Jurkat, Clone E6-1 (cell line): ENCODE results near the gene HDAC4. TPM values are rescaled to one million over a fixed set of nuclear protein-coding genes. Genes with fewer than 3 reads are reported as not detected.
A peak's percentile ranks its signal among the peaks of the same experiment; 100 is the strongest.
"Not testable (repeated sequence)": the region's sequence is repeated elsewhere in the genome, so short reads cannot be mapped to it uniquely, and the experiment has no call there.

ENCODE experiments used
- DNase-seq: peaks from one replicate; pipeline ENCODE4 v3.0.0-alpha.2; 2011; ENCODE audit warnings: low read depth, low spot score
- H3K4me3 ChIP-seq: 2 replicates; pipeline ENCODE4 v1.5.1; 2011; ENCODE audit warnings: mild to moderate bottlenecking, low read length, control low read depth, moderate library complexity
- polyA plus RNA-seq: library from polyadenylated mRNA; unstranded; fragments of >200 nt; gene quantifications from one replicate; pipeline ENCODE4 v1.2.1, GENCODE V29; 2012; ENCODE audit warnings: missing spikeins; ENCODE audit not compliant: insufficient read length, insufficient read depth

HDAC4 gene
- polyA plus RNA-seq: 19.7 TPM

DNA sequence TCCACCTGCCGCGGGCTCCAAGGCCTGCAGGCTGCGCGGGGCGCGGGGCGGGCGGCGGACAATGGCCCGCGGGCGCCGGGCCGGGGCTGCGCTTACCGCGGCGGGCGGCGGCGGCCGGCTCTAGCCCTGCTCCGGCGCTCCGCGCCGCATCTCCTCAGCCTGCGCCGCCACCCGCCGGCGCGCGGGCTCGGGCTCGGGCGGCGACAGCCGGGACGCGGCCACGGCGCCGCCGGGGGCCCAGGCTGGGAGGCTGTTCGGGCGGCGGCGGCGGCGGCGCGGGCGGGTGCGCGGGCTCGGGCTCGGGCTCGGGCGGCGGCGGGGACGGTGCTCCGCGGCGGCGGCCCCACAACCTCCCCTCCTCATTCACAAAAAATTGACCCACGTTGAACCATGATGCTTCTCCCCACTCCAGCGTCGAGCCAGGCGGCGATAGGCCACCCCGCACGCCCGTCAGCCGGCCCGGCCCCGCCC, at the start of gene HDAC4:
HDAC4 (minus strand) TSS at position 425 of the 471 bp plus-strand sequence. CDS start 48,321 bp downstream, outside the sequence.
- no peak for DNase-seq
- H3K4me3 ChIP-seq: peak within 1 kb of the TSS; percentile 78

DNA sequence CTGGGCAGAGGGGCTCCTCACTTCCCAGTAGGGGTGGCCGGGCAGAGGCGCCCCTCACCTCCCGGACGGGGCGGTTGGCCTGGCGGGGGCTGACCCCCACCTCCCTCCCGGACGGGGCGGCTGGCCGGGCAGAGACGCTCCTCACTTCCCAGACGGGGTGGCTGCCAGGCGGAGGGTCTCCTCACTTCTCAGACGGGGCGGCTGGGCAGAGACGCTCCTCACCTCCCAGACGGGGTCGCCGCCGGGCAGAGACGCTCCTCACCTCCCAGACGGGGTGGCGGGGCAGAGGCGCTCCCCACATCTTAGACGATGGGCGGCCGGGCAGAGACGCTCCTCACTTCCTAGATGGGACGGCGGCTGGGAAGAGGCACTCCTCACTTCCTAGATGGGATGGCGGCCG, 48.6 kb upstream of the HDAC4 start:
- DNase-seq, H3K4me3 ChIP-seq: not testable (repeated sequence)

DNA sequence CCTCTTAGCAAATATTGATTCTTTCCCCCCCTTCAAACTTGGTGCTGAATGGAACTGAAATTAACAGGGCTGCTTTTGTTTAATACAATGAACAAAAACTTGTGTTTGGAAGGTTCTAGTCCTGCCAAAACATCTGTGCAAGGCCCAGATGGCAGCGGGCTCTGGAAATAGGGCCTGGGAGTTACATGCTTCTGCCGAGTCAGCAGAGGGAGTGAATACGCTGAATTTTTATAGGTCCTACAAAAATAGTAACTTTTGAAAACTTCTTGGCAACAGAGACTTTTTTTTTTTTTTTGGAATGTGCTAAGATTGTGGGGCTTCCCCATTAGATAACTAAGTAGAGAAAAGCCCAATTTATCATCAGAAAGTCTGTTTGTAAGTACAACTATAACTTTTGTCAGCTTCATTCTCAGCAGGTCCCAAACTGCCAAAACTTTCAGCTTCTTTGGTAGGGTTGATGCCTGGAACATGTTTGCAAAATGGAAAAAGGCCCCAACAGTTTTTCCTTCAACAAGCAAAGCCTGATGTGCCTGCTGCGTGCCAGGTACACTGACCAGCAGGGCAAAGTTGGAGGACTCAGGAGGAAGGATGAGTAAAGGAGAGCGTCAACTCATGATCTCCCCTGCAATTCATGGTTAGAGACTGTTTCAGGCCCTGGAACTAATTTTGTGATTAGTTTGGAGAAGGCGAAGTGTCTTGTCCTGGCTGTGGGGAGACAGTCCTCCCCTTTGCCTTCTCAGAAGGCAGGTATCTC, 45.1 kb upstream of the HDAC4 start:
- no peak for DNase-seq
- H3K4me3 ChIP-seq: no peak overlapping the region

DNA sequence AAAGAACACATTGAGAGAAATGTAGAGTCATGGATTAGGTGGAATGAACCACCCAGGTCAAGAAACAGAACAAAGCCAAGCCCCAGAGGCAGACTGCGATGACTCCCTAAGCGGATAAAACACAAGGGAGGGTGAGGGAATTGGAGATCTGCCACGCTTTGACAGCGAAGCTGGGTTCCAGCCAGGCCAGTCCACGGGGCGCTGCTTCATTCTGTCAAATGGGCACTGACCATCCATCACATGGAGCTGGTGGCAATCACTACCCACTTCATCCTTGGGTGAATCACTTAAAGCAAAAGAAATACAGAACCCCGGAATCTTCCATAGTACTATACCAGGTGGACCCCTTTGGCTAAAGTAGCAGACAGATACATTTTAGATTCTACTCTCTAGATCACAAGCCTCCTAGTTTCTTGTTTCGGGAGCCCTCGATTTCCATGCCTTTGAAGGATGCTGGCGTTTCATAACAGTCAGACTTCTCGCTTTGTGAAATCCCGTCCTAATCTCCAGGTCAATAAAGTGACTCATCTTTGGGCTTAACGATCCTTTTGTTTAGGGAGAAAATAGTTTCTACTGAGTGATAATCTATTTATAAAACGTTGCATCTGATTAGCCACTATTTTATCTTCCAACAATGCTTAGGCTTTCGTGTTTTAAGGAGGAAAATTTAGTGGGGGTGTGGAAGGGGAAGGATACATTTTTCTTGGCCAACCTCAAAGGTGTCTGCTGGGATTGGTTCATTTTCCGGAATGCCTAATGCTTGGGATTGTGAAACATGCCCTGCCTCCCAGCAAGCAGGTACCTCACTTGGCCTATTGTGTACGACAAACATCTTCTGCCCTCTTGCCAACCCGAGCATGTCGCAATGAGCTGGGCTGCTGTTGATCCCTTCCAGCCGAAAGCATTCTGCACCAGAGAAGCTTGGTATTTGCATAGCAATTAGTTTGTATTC, 44.1 kb upstream of the HDAC4 start:
- no peak overlapping the region for H3K4me3 ChIP-seq
- DNase-seq: no peak

DNA sequence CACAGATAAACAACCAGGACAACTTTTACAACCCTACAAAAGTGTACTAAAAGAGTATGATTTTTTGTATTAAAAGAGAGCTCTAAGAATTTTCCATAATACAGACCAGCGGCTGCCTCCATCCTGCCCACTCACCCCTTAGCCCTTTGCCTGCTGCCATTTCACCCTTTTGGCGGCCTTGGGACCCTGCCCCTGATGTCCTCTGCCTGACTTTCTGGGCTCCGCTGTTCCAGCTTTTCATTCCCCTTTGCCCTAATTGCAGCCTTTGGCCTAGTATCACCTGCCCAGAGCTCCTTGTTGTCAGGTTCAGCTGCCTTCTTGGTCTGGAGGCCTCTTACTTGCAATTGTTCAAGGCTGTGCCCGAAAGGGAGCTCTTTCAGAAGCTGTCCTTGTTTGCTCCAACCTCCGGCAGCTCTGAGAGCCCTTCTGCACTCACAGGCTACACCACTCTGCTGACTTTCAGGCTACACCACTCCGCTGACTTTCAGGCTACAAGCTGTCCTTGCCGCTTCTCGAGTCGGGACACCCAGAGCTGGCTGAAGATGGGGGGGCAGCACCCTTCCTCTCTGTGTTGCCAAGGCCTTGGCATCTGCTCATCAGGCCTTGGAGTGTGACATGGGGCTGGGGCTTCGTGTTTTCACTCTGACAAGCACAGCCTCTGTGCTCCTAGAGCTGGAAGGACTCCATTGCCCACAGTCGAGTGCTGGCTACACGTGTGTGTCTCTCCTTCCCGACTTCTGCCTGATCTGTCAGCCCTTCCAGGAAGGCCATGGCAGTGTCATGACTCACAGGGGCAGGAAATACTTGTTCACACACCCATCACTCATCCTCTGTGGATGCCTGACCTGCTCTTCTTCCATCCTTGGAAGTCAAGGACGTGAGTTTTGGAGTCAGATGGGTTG, 43.1 kb upstream of the HDAC4 start:
- DNase-seq: no peak

DNA sequence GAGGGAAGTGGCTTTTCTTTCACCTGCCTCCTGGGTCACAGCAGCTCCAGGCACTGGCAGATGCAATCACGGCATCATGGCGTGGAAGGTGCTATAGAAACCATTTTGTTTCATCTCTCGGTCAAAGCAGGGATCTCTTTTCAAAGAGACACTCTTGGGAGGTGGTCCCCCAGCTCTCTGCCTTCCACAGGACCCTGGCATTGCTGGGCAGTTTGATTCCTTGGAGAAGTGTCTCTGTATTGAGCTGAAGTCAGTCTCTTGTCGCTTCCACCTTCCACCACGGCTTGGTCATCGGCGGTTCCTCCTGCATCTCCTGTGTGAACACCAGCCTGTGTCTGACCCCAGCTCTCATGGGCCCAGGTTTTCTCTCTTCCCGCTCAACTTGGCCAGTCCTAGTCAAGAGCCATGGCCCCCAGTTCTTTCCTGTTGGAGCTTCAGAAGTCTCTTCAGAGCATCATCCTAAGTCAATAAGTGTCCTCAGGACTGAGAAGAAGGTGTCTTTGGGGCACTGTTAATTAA, 42.3 kb upstream of the HDAC4 start:
- H3K4me3 ChIP-seq: no peak overlapping the region
- no peak for DNase-seq

More for the DNA sequence above, 43.1 kb upstream of the HDAC4 start:
- no peak overlapping the region for H3K4me3 ChIP-seq

DNA sequence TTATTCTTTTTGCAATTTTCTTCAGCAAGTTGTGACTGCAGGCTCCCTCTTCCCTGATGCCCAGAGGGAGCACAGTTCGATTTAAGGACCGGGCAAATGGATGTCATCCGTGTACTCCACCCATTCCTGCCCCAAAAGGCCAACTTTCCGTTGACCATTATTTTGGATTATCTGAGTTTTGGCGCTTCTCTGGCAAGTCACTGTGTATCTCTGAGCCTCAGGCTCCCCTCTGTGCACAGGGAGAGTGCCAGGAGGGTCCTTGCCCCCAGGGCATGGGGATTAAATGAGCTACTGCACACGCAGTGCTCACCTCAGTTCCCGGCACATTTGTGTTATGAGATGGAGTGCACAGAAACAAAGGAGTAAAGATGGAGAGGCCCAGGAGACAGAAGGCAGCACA, 41.4 kb upstream of the HDAC4 start:
- no peak for DNase-seq
- no peak overlapping the region for H3K4me3 ChIP-seq

DNA sequence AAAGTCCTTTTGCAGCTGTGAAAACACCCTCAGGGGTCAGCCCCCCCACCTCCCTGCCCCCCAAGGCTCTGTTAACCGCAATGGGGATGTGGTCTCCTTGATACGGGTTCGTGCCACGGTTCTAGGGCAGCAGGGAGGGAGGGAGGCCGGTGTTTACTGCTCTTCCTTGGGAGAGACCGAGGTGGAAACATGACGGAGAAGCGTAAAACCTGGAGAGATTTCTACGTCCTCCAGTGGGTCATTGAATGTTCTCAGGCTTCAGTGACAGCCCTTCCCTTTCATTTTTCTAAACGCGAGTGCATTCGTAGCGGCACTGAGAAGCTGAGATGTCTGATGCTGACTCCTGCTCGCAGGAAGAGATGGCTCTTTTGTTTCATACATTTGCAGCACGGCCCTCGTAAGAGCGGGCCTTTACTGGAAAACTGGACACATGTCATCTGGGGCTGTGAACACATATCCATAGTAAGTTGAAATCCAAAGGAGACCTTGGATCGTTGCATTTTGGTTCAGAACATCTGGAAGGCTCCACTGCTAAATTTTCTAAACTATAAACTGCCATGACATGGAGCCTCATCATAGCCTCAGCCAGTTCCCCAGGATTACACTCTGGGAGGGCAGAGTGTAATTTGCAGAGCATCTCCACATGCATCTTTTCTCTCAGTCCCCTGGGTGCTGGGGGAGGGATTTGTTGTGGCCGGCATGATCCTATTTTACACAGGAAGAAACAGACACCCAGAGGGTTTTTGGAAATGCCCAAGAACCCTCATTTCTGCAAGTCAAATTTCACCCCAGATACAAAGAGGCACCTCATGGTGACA, 40.6 kb upstream of the HDAC4 start:
- peak; percentile 79 for DNase-seq

DNA sequence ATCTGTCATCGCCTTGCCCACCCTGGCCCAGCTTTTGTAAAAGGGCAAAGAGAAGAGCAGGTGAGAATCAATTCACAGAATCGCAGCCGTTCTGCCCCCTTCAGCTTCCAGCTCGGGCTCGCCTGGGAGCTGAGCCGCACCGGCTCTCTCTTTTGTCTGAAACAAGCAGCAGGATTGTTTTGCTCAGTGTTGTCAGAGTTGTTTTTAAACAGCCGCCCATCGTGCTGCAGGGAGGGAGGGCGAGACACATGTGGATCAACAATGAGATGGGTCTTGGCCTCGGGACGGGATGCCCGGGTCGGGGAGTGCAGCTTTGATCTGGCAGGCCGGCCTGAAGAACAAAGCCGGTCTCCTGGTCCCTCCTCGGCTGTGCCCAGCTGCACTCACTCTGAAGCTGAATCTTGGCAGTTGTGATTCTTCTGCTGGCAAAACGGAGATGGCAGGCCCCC, 39.7 kb upstream of the HDAC4 start:
- no peak for DNase-seq
- no peak overlapping the region for H3K4me3 ChIP-seq

More for the DNA sequence above, 40.6 kb upstream of the HDAC4 start:
- H3K4me3 ChIP-seq: peak overlapping the region; percentile 45

DNA sequence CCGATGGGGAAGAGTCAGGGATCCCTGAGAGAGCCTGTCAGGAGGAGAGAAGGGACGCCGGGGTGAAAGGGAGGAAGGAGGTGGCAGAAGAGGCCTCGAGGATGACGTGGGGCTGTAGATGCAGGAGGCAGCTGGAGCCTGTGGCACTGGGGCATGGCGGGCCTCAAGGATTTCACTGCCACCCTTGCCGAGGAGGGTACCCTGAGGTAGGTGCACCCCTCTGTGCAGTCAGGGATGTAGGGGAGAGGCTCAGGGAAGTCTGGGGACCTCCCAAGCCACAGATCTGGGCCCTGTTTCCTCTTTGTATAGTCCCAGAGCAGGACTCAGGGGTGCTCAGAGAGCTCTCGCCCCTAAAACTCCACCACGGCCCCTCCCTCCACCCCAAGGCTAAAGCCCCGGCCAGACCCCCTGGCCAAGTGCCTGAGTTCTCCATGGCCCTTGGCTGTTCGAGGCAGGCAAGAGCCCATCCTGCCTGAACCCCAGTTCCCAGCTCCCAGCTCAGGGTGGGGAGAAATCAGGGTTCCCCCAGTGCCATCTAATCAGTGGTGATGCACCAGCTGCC, 39.0 kb upstream of the HDAC4 start:
- no peak overlapping the region for H3K4me3 ChIP-seq
- no peak for DNase-seq

DNA sequence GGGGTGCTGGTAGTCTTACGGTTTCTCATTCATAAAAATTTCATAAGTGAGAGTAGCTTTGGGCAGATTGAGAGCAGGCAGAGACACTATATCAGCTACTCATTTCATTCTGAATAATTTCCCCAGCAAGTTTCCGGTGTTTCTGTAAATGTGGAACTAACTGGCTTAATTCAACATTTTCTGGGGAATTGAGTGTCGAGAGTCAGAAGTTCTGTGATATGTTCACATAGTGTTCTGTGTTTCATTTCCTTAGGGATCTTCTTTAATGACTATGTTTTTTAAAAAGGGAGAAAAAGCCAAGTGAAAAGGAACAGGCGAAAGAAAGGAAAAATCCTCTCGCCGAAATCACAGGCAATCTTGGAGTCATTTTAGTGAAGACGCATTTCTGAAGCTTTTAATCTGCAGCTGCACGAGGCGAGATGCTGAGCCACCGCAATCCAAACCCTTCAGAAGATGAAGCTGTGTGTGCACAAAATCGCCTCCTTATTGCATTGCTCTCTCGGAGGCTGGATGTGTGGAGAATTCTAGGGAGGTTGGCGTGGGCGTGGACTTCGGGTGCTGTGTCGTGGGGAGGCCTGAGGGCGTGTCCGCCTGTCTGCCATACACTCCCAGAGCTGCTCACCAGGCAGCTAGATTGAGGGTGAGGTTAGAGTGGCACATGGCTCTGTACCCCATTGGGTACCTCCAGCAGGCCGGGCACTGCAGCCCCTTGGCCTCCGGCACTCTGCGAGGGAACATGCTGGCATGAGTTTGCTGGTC, 38.4 kb upstream of the HDAC4 start:
- DNase-seq: no peak
- no peak overlapping the region for H3K4me3 ChIP-seq

DNA sequence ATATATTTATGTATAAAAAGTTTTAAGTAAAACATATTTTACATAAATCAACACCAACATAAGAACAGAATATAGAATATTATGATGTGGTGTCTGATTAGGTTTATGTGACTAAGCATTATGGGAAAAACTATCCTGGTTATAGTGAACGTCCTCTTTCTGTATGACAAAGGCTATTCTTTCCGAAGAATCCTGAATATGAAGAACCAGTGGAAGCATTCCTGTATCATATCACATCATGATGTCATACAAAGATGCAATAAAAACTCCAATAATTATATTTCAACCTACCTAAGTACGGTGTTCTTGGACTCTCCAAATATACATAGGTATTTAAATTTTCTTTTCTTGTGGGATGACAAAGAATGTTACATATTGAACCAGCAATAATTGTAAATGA, 37.5 kb upstream of the HDAC4 start:
- no peak for DNase-seq
- H3K4me3 ChIP-seq: no peak overlapping the region

DNA sequence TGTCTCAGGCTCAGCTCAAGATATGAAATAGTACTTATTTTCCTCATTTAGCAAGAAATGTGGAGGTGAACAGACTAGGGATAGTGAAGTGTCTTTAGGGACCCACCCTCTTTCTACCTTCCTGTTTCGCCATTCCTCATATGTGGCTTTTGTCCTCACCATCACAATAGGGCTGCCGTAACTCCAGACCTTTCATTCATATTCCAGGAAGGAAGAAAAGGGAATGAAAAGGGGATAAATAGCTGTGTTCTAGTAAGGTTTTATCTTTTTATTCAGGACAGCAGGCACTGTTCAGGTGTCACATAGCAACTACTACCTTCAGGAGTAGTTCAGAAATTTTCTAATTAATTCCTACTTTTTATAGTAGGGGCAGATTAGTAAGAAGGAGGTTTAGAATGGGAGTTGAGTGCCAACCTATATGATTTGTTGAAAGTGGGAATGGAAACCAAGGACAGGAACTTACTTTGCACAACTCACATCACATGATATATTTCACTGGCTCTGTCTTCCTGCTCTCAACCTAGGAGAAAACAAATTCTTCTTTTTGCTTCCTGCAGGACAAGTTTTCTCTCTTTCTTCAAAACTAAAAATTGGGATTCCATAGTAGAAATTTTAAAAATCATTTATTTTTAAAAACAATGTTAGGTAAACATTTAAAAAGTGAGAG, 36.0 kb upstream of the HDAC4 start:
- H3K4me3 ChIP-seq: no peak overlapping the region
- DNase-seq: no peak

DNA sequence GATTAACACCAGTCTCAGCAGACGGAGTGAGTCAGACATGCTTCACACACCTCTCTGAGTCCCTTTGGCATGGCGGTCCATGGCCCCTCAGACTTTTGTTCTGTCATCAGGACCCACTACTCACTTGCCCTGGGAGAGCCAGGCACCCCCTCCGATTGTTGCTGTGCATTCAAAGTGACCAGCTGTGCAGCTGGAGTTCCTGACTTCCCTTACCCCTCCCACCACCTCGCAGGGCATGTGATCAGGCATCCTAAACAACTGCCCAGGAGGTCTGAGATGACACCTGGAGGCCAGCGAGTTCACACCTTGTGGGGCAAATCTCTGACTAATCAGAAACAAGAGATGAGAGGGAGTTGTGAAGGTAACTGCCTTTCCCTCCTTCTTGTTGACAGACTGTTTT, 35.3 kb upstream of the HDAC4 start:
- DNase-seq: no peak
- no peak overlapping the region for H3K4me3 ChIP-seq

DNA sequence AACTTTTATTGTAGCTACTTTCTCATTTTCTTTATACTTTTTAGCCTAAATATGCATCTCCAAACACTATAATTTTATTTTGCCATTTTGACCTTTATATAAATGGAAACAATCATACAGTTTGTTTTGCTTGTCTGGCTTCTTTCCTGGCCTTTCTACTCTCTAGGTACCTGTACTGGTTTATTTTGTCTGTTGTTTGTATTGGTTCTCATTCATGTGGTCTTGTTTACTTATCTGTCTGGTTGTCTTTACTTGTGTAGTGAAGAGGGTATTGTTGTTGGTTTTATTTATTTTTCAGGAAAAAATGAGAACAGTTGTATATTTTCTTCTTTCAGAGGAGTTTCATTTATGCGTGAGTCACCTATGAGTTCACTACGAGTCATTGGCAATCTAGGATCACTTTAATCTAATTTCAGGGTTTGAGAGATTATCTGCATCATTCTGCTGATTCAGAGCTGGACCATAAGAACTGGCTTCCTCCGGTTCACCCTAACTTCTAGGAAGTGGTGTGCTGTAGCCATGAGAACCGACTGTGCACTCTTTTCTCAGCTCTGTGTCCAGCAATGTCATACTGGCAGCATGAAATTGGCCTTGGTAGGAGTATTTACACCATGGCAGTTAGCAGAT, 33.1 kb upstream of the HDAC4 start:
- no peak for DNase-seq
- no peak overlapping the region for H3K4me3 ChIP-seq

DNA sequence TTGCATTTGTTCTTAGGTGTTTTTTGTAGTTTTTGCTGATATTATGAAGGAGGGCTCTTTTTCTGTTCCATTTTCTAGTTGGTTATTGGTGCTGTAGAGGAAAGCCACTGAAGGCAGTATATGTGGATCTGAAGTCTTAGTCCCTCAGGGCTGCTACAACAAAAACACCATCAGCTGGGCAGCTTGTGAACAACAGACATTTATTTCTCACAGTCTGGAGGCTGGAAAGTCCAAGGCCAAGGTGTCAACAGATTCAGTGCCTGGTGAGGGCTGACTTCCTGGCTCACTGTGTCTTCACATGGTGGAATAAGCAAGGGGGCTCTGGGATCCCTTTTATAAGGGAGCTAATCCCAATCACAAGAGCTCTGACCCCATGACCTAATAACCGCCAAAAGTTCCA, 31.4 kb upstream of the HDAC4 start:
- no peak overlapping the region for H3K4me3 ChIP-seq
- no peak for DNase-seq
